ENCODE data around the gene FMO5.

FMO5 gene, protein sequence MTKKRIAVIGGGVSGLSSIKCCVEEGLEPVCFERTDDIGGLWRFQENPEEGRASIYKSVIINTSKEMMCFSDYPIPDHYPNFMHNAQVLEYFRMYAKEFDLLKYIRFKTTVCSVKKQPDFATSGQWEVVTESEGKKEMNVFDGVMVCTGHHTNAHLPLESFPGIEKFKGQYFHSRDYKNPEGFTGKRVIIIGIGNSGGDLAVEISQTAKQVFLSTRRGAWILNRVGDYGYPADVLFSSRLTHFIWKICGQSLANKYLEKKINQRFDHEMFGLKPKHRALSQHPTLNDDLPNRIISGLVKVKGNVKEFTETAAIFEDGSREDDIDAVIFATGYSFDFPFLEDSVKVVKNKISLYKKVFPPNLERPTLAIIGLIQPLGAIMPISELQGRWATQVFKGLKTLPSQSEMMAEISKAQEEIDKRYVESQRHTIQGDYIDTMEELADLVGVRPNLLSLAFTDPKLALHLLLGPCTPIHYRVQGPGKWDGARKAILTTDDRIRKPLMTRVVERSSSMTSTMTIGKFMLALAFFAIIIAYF

DNA sequence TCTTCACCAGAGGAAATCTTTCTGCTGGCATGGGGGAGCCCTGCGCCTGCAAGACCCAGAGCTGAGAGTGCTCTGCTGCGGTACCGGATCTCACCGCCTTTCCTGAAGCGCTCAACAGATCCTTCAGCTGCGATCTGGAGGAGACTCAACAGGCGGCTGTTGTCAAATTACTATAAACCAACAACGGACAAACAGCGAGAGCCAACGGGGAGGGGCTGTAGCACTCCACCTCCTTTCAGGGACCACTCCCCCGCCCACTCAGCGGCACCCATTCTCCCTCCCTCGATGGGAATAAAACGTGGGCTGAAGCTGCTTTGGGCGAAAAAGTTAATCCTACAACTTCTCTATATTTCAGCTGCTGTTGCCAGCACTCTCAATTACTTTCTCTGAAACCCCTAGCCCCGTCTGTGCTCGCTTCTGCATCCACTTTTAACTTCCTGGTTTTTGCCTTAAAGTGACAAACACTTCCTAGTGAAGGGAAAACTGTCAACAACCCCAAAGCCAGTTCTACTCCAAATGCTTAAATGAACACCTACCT, at the start of gene FMO5:
Gene FMO5 (minus strand): TSS at position 147 of the 538 bp plus-strand sequence. CDS start 310 bp downstream, outside the sequence.
- peak; percentile 20 to 32 (median 28) for DNase-seq (ENCODE audit: low read depth in 3 of 3)

DNA sequence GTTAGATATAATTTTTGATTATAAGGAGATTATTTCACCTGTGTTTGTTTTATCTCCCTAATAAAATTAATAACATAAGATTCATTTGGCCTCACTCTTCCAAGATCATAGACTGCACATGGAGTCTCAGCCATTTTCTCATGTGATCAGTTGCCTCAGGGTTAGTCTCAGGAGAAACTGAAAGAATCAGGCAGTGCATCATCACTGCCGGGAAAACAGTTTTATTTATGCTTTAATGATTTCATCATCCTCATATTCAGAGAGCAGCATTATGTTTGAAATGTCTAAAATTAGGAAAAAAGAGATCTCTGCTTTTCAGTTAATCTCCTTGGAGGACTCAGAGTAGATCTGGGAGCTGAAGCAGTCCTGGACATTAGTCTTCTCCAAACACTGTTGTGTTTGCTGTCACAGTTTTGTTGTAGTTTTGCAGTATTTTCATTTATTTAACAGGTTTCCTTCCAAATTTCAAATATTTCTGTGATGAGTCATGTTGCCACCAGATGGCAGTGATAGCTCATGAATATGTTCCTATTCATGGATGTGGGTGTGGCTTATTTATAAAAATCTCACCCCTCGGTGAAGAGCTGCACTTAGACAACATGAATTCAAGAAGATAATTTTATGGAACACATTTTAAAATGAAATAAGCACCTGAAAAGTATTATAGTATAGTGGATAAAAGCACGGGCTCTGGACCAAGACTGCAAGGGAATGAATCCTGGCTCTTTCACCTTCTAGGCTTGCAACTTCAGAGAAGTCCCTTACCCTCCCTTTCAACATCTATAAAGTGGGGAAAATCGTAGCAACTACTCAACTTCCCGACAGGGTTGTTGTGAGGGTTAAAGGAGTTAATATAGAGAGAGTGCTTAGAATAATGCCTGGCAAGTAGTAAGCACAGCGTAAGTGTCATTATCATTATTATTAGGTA, 48.5 kb upstream of the FMO5 start:
- no peak for DNase-seq (ENCODE audit: low read depth in 3 of 3)

DNA sequence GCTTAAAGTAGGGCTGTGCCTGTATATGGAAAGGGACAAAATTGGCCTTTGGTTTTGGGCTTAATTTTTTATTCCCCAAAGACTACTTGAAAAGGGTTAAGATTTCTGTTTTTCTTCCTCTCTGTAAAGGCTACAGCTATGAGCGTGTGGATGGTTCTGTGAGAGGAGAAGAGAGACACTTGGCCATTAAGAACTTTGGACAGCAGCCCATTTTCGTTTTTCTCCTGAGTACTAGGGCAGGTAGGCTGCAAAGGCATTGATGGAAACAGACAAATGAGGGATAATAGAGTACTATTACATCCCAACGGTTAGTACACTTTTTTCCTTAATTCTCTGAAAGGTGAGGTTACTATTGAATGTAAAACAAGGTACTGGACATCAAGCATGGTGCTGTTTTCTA, 46.9 kb upstream of the FMO5 start:
- DNase-seq (ENCODE audit: low read depth in 3 of 3), result no peak

DNA sequence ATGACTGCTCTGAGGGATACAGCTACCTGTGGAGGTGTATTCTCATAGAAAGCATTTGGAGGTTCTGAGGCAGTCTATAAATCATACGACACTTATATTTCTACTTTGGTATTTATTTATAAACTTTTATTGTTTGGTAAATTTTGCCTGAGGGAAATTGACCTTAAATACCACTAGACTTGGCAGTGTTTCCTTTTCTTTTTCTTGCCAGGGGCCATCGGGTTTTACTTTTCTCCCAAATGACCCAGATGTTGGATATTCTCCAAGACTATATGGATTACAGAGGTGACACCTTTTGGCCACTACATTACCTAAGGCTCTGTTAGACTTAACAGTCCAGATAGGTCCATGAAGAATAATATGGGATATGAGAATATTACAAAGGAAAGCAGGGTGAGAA, 45.6 kb upstream of the FMO5 start:
- no peak for DNase-seq (ENCODE audit: low read depth in 3 of 3)

DNA sequence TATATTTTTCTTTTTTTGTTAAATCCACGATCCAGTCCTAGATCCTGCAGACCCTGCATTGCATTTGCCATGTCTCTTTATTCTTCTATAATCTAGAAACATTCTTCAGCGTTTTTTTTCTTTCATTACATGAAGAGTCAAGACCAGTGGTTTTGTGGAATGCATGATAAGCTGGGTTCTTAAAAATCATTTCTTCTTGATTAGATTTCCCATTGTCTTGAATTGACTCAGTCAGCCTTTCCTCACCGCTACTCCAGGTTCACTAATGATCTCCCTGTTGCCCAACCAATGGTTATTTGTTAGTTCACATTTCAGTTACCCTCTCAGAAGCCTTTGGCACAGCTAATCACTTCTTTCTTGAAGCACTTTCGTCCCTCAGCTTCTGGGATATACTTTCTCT, 42.6 kb upstream of the FMO5 start:
- DNase-seq (ENCODE audit: low read depth in 3 of 3), result no peak

DNA sequence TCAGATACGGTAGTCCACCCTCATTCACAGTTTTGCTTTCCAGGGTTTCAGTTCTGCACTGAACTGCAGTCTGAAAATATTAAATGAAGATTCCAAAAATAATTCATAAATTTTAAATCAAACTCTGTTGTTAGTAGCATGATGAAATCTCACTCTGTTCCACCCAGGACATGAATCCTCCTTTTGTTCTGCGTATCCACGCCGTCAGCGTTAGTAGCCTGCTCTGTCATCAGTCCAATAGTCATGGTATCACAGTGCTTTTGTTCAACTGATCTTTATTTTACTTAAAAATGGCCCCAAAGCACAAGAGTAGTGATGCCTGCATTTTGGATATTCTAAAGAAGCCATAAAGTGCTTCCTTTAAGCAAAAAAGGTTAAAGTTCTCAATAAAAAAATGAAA, 41.2 kb upstream of the FMO5 start:
- no peak for DNase-seq (ENCODE audit: low read depth in 3 of 3)

DNA sequence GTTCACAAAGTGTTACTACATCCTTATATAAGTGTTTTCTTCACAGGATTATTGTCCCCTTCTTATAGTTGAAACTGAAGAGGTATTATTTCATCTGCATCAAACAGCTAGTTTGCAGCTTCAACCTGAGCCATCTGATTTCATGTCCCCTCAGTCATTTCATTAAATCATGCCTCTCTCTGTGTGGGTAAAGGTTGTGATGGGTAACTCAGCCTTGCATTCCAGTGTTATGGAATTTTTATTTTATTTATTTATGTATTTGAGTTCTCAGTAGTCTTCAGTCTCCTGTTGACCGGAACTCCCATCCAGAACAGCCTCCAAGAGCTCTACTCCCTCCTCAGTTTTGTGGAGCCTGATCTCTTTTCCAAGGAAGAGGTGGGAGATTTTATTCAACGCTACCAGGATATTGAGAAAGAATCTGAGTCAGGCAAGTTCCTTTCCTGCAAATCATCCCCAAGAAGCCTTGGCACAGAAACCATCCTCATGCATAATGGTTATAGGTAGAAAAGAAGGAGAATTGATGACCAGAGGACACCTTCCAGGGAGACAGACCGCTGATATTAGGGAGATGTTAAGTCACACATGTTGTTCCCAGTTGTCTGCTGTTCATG, 39.1 kb upstream of the FMO5 start:
- no peak for DNase-seq (ENCODE audit: low read depth in 3 of 3)

DNA sequence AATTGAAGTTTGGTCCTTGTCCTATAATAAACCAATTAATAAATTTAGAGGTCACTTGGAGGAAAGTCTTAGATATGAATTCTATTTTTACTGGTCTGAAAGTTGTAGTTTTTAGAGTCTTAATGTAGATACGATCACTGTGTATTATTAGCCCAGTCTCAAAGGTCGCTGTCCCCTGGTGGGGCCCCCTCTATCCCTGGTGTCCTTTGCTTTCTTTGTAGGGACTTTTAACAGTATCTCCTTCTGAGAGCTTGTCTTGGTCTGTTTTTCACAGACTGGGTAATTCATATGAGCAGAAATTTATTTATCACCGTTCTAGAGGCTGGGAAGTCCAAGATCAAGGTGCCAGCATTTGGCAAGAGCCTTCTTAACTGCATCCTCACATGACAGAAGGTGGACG, 35.8 kb upstream of the FMO5 start:
- no peak for DNase-seq (ENCODE audit: low read depth in 3 of 3)

DNA sequence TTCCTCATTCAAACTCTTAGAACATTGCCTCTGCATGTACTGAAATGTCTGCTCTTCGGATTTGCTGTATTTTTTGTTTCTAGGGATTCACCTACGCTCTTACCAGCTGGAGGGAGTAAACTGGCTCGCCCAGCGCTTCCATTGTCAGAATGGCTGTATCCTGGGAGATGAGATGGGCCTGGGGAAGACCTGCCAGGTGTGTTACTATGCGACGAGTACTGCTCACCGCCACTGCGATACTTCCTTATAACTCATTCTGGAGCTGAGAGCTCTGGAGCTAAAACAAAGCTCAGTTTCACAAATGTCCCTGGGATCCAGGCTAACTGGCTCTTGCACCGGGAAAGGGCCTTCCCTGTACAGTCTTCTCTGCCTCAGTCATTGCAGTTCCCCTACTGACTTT, 27.4 kb upstream of the FMO5 start:
- DNase-seq (ENCODE audit: low read depth in 3 of 3), result no peak

DNA sequence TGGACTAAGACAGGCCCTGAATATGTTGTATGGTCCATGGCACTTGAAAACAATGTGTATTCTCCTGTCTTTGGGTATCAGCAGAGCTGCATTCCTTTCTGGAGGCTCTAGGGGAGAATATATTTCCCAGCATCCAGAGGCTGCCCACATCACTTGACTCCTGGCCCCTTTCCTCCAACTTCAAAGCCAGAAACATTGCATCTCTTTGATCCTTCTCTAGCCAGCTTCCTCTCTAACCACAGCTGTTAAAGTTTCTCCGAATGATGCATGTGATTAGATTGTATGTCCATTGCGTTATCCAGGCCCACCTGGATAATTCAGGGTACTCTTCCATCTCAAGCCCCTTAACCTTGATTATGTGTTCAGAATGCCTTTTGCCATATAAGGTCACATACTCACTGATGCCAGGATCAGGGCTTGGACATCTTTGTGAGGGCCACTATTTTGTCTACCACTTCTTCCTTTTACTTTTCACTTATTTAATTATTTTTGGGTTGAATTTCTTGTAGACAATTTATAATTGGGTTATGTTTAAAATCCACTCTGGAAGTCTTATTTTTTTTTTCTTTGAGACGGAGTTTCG, 22.6 kb upstream of the FMO5 start:
- no peak for DNase-seq (ENCODE audit: low read depth in 3 of 3)

DNA sequence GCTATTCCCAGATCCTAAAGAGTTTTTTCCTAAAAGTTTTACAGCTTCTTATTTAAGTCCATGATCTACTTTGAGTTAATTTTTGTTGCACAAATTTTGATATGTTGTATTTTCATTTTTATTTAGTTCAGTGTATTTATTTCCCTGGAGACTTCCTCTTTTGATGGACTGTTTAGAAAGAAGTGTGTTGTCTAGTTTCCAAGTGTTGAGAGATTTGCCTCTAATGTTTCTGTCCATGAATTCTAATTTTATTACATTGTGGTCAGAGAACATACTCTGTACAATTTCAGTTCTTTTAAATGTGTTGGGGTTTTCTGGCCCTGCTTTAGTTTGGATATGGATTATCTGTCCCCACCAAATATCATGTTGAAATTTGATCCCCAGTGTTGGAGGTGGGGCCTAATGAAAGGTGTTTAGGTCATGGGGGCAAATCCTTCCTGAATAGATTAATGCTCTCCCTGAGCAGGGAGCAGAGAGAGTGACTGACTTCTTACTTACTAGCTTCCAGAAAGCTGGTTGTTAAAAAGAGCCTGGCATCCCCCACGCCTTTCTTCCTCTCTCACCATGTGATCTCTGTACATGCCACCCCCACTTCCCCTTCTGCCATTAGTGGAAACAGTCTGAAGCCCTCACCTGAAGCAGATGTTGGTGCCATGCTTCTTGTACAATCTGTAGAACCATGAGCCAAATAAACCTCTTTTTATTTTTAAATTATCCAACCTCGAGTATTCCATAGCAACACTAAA, 21.9 kb upstream of the FMO5 start:
- DNase-seq (ENCODE audit: low read depth in 3 of 3), result no peak

DNA sequence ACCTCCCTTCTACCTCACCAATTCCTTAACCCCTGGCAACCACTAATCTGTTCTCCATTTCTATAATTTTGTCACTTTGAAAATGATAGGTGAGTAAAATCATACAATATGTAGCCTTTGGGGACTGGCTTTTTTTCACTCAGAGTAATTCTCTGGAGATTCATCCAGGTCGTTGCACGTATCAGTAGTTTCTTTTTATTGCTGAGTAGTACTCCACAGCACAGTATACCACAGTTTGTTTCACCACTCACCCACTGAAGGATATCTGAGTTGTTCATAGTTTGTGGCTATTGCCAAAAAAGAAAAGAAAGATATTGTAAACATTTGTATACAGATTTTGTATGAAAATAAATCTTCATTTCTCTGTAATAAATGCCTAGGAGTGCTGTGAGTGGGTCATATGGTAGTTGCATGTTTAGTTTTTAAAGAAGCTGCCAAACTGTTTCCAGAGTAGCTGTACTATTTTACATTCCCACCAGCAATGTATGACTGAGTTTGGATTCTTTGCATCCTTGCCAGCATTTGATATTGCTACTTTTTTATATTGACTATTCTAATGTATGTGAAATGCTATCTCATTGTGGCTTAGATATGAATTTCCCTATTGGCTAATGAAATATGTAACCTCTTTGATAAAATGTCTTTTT, 21.0 kb upstream of the FMO5 start:
- DNase-seq (ENCODE audit: low read depth in 3 of 3), result no peak

DNA sequence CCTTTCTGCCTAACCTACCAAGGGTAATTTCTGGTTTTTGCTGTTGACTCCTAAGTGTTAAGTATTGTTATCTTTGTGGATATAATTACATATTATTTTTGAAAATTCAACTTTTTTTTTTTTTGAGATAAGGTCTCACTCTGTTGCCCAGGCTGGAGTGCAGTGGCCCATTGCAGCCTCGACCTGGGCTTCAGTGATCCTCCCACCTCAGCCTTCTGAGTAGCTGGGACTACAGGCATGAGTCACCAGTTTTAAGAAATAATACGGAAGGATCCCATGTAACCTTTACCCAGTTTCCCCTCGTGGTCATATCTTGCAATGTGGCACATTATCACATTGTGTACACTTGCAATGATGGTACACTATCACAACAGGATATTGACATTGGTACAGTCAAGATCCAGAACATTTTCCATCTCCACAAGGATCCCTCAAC, 20.5 kb upstream of the FMO5 start:
- no peak for DNase-seq (ENCODE audit: low read depth in 3 of 3)

DNA sequence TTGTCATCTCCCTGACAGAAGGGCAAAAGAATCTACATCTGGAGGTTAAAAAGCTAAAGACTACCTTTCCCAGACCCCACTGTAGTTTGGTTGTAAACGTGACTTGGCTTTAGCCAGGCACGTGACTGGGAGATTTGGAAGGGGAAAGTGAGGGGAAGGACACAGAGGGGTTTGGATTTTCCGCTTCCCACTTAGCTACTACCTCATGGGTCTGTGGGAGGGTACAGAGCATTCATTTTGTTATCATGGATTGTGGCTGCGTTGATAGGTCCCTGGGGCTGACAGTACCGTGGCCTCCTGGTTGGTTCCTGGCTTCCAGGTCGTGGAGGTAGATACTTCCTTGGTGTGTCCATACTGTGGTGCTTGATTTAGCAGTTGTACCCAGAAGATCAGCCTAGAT, 20.0 kb upstream of the FMO5 start:
- no peak for DNase-seq (ENCODE audit: low read depth in 3 of 3)

DNA sequence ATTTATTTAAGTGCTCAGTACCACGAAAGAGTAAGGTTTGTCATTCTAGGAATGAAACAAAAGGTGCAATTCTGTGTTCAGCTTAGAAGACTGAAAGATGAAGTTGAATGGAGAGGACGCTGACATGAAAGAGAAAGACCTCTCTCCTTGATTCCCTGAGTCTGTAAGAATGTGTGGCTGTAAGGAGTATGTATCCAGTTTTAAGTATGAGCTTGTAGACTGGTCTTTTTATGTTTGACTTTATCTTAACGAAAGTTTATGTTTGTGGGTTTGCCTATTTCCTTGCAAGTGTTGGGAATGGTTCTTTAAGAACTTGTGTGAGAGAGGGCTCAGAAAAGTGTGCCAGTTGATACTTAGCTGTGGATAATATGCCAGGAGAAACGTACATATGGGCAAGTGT, 18.7 kb upstream of the FMO5 start:
- DNase-seq (ENCODE audit: low read depth in 3 of 3), result no peak

DNA sequence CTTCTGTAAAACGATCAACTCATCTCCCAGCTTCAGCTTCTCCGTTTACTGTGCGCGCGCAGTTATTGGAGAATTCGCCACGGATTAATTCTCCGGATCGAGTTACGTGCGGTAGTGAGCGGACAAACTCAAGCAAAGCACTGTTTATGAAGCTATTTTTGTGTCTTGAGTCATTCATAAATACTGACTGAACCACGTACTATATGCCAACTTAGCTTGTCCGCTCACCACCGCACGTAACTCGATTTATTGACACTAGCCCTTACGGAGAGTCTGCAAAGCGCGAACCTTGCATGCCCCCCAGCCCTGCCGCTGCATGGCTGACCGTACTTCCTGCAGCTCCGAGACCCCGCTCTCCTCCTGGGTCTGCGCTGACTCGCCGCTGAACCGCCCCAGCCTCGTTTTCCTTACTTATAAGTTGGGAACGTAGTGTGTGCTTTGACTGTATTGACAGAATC, 18.1 kb upstream of the FMO5 start:
- no peak for DNase-seq (ENCODE audit: low read depth in 3 of 3)

DNA sequence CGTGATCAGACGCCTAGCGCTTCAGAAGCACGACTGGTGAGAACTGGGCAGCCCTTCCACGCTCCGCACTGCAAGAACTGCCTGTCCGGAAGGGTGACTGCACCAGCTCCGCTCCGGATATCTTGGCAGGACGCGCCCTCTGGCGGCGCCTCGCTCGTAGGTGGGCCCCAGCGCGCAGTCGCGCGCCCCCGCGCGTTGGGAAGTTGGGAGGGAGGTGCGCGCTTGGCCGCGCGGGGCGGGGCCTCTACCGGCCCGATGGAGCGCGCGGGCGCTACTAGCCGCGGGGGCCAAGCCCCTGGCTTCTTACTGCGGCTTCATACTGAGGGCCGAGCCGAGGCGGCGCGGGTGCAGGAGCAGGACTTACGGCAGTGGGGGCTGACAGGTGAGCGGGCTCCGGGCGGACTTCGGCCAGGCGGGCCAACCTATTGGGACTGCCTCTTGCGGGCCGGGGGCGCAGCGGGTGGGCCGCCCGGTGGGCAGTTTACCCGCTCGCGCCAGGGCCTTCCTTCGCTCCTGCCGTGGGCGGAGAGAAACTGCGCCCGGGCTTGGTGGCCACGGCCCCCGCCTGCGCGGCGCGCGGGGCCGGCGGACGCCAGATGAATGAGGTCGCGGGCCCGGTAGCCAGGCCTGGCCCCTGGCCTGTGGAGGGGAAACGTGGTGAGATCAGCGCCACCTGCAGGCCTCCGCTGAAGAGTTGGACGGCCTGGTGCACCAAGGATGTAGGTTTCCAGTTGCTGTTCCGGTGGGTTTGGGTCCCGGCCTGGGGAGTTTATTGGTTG, 17.5 kb upstream of the FMO5 start, which contains the start of gene CHD1L:
Gene CHD1L (plus strand): TSS at position 236 of the 779 bp plus-strand sequence. CDS start 20 bp downstream, at position 256.
- peak; percentile 88 to 90 (median 90) for DNase-seq (ENCODE audit: low read depth in 3 of 3)

DNA sequence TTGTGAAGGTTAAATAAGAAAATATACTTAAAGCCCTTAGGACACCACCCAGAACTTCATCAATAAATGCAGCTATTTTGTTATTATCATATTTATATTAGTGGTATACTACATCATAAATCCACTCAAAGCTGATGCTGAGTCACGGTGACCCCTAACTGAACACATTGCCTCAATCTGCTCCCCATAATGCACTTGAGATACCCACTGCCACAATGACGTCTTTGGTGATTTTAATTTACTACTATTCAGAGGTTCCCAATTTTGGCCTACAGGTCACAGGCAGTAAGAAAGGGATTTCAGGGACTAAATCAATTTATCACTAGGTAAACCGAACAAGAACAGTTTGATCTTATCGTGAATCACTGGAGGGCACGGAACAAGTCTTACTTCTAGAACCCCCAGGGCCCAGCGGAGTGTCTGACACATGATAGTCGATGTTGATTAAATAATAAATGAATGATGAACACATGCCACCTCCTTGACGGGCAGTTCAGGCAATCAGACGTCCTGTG, 16.9 kb upstream of the FMO5 start:
- no peak for DNase-seq (ENCODE audit: low read depth in 3 of 3)

Measured in stimulated activated CD4-positive, alpha-beta T cell treated with anti-CD3 and anti-CD28 coated beads, TNF-alpha, amount 100 ng/mL, for 48 hours (primary cell).